SJSA1 (cell line): Measurements from ENCODE around the gene WWOX. TPM values are rescaled to one million over a fixed set of nuclear protein-coding genes. Genes with fewer than 3 reads are reported as not detected.

Experiments used
- DNase-seq, 2 experiments: peaks; one replicate each; pipeline ENCODE4 v3.0.0-alpha.2; 2015 to 2020; ENCODE audit warnings: low spot score in 2 of 2, low read depth in 1 of 2
- H3K27ac ChIP-seq: fragments of 250-450 bp; sonication (Bioruptor Pico); 2 replicates; pipeline ENCODE4 v1.5.1; 2020; ENCODE audit warnings: mild to moderate bottlenecking, moderate library complexity
- H3K27me3 ChIP-seq: fragments of 250-450 bp; sonication (Bioruptor Pico); replicated peaks from 2 replicates; pipeline ENCODE4 v1.5.1; 2020; ENCODE audit warnings: mild to moderate bottlenecking, moderate library complexity
- H3K36me3 ChIP-seq: fragments of 250-450 bp; sonication (Bioruptor Pico); 2 replicates; pipeline ENCODE4 v1.5.1; 2020; ENCODE audit warnings: mild to moderate bottlenecking
- H3K4me1 ChIP-seq: fragments of 250-450 bp; sonication (Bioruptor Pico); replicated peaks from 2 replicates; pipeline ENCODE4 v1.6.1; 2021; ENCODE audit warnings: mild to moderate bottlenecking
- H3K4me3 ChIP-seq: fragments of 250-450 bp; sonication (Bioruptor Pico); 2 replicates; pipeline ENCODE4 v1.5.1; 2020; ENCODE audit warnings: mild to moderate bottlenecking
- H3K9me3 ChIP-seq: fragments of 250-450 bp; sonication (Bioruptor Pico); replicated peaks from 2 replicates; pipeline ENCODE4 v1.5.1; 2020; ENCODE audit warnings: mild to moderate bottlenecking
- total RNA-seq: library from RNA; depleted of rRNA; stranded (reverse); fragments of >200 nt; shearing (Covaris generic); gene quantifications from 2 replicates; pipeline ENCODE4 v1.2.3, GENCODE V29; 2014

Gene WWOX
- total RNA-seq, 1 experiment from 2014 or later, result 13.4 TPM

GRCh38 chr16:78116946-78117345 is 17.5 kb downstream of the WWOX start:
- H3K27me3 ChIP-seq, result no peaks in the 10 kb centered on the region
- H3K36me3 ChIP-seq, result no peaks in the 10 kb centered on the region
- no peaks in the 10 kb centered on the region for H3K4me1 ChIP-seq
- no peaks in the 10 kb centered on the region for H3K9me3 ChIP-seq
- H3K4me3 ChIP-seq, result no peak overlapping the region
- H3K27ac ChIP-seq, result no peak overlapping the region
- no peak for DNase-seq

- H3K9me3 ChIP-seq, result no peaks in the 10 kb centered on the region
- no peak for DNase-seq
- H3K36me3 ChIP-seq, result no peaks in the 10 kb centered on the region
- no peak overlapping the region for H3K27ac ChIP-seq
- no peaks in the 10 kb centered on the region for H3K27me3 ChIP-seq
- H3K4me1 ChIP-seq, result no peaks in the 10 kb centered on the region
- no peak overlapping the region for H3K4me3 ChIP-seq
Measured at GRCh38 chr16:78117391-78117790, 17.9 kb downstream of the WWOX start.

- Histone ChIP-seq H3K27me3 (no peaks in the 10 kb centered on the region), H3K4me1 (no peaks in the 10 kb centered on the region), H3K4me3 (no peak overlapping the region), H3K36me3 (no peaks in the 10 kb centered on the region), H3K27ac (no peak overlapping the region), H3K9me3 (no peaks in the 10 kb centered on the region)
- no peak for DNase-seq
Measured at GRCh38 chr16:78118469-78119025, 19.1 kb downstream of the WWOX start.

GRCh38 chr16:78122774-78123315 is 23.4 kb downstream of the WWOX start:
- DNase-seq, result peak in 1 of 2 experiments; percentile 77
- 0 out of 2 replicates have a peak, but pooled peaks cover 4% of the 10 kb centered on the region for H3K4me1 ChIP-seq
- no peaks in the 10 kb centered on the region for H3K36me3 ChIP-seq
- no peaks in the 10 kb centered on the region for H3K27me3 ChIP-seq
- H3K27ac ChIP-seq, result 0 out of 2 replicates have a peak overlapping the region, but pooled peaks have one; percentile 11
- H3K9me3 ChIP-seq, result no peaks in the 10 kb centered on the region
- no peak overlapping the region for H3K4me3 ChIP-seq

GRCh38 chr16:78125112-78125844 is 25.8 kb downstream of the WWOX start:
- DNase-seq, result no peak
- Histone ChIP-seq H3K4me1 (0 out of 2 replicates have a peak, but pooled peaks cover 4% of the 10 kb centered on the region), H3K27ac (no peak overlapping the region), H3K4me3 (no peak overlapping the region), H3K36me3 (no peaks in the 10 kb centered on the region), H3K27me3 (no peaks in the 10 kb centered on the region), H3K9me3 (no peaks in the 10 kb centered on the region)

GRCh38 chr16:78126662-78127061 is 27.2 kb downstream of the WWOX start:
- no peak overlapping the region for H3K27ac ChIP-seq
- no peaks in the 10 kb centered on the region; the same call in 1 of the 2 replicates for H3K9me3 ChIP-seq
- no peaks in the 10 kb centered on the region for H3K27me3 ChIP-seq
- no peaks in the 10 kb centered on the region for H3K36me3 ChIP-seq
- no peak for DNase-seq
- H3K4me3 ChIP-seq, result no peak overlapping the region
- 0 out of 2 replicates have a peak, but pooled peaks cover 4% of the 10 kb centered on the region for H3K4me1 ChIP-seq

GRCh38 chr16:78127130-78127529 is 27.7 kb downstream of the WWOX start:
- H3K4me1 ChIP-seq, result 0 out of 2 replicates have a peak, but pooled peaks cover 4% of the 10 kb centered on the region
- H3K27ac ChIP-seq, result no peak overlapping the region
- DNase-seq, result no peak
- H3K4me3 ChIP-seq, result no peak overlapping the region
- no peaks in the 10 kb centered on the region for H3K36me3 ChIP-seq
- H3K9me3 ChIP-seq, result no peaks in the 10 kb centered on the region; the same call in 1 of the 2 replicates
- no peaks in the 10 kb centered on the region for H3K27me3 ChIP-seq

GRCh38 chr16:78128913-78129312 is 29.5 kb downstream of the WWOX start:
- Histone ChIP-seq H3K9me3 (no peaks in the 10 kb centered on the region; the same call in 1 of the 2 replicates), H3K27ac (no peak overlapping the region), H3K36me3 (no peaks in the 10 kb centered on the region), H3K27me3 (no peaks in the 10 kb centered on the region), H3K4me3 (no peak overlapping the region), H3K4me1 (0 out of 2 replicates have a peak, but pooled peaks cover 4% of the 10 kb centered on the region)
- DNase-seq, result no peak

- H3K4me1 ChIP-seq, result 0 out of 2 replicates have a peak, but pooled peaks cover 4% of the 10 kb centered on the region
- H3K27me3 ChIP-seq, result no peaks in the 10 kb centered on the region
- H3K27ac ChIP-seq, result no peak overlapping the region
- no peak for DNase-seq
- no peak overlapping the region for H3K4me3 ChIP-seq
- H3K9me3 ChIP-seq, result no peaks in the 10 kb centered on the region; the same call in 1 of the 2 replicates
- H3K36me3 ChIP-seq, result no peaks in the 10 kb centered on the region
Measured at GRCh38 chr16:78129349-78129748, 29.9 kb downstream of the WWOX start.

- no peak overlapping the region for H3K4me3 ChIP-seq
- DNase-seq, result no peak
Measured at GRCh38 chr16:78130083-78130608, 30.7 kb downstream of the WWOX start.

GRCh38 chr16:78130950-78131349 is 31.5 kb downstream of the WWOX start:
- Histone ChIP-seq H3K9me3 (no peaks in the 10 kb centered on the region; the same call in 1 of the 2 replicates), H3K36me3 (no peaks in the 10 kb centered on the region)

More at GRCh38 chr16:78130083-78130608, 30.7 kb downstream of the WWOX start:
- Histone ChIP-seq H3K36me3 (no peaks in the 10 kb centered on the region), H3K9me3 (no peaks in the 10 kb centered on the region; the same call in 1 of the 2 replicates), H3K27ac (no peak overlapping the region), H3K27me3 (no peaks in the 10 kb centered on the region), H3K4me1 (0 out of 2 replicates have a peak, but pooled peaks cover 4% of the 10 kb centered on the region)

GRCh38 chr16:78133919-78134318 is 34.5 kb downstream of the WWOX start:
- H3K9me3 ChIP-seq, result no peaks in the 10 kb centered on the region; the same call in 1 of the 2 replicates
- H3K27me3 ChIP-seq, result no peaks in the 10 kb centered on the region
- no peaks in the 10 kb centered on the region for H3K4me1 ChIP-seq
- no peak for DNase-seq
- H3K27ac ChIP-seq, result no peak overlapping the region
- no peak overlapping the region for H3K4me3 ChIP-seq
- H3K36me3 ChIP-seq, result no peaks in the 10 kb centered on the region

More at GRCh38 chr16:78130950-78131349, 31.5 kb downstream of the WWOX start:
- Histone ChIP-seq H3K4me3 (no peak overlapping the region), H3K4me1 (0 out of 2 replicates have a peak, but pooled peaks cover 4% of the 10 kb centered on the region), H3K27ac (no peak overlapping the region), H3K27me3 (no peaks in the 10 kb centered on the region)
- no peak for DNase-seq

- Histone ChIP-seq H3K36me3 (no peaks in the 10 kb centered on the region), H3K4me1 (no peaks in the 10 kb centered on the region), H3K27ac (no peak overlapping the region), H3K9me3 (no peaks in the 10 kb centered on the region; the same call in 1 of the 2 replicates), H3K4me3 (no peak overlapping the region), H3K27me3 (no peaks in the 10 kb centered on the region)
- no peak for DNase-seq
Measured at GRCh38 chr16:78134944-78135619, 35.6 kb downstream of the WWOX start.
